K562 (cell line): ENCODE results near the gene TEKT4. TPM values are rescaled to one million over a fixed set of nuclear protein-coding genes. Genes with fewer than 3 reads are reported as not detected.
"Not testable (repeated sequence)": the region's sequence is repeated elsewhere in the genome, so short reads cannot be mapped to it uniquely, and the experiment has no call there.

Experiments
- ATAC-seq: fragments of 200-7000 bp; cut with Tn5 transposase; 3 replicates; pipeline ENCODE4 v1.9.1; 2020; ENCODE audit warnings: moderate library complexity
- BruUV-seq: library from RNA; stranded (reverse); fragments of 400-500 nt; replicated peaks from 2 replicates; lab custom pipeline; 2021; lab: Mats Ljungman, UMichigan
- CTCF ChIA-PET: fragments of 300-600 bp; formaldehyde crosslinking; extraction: SDS; loops from one replicate; lab custom pipeline; 2021; ENCODE audit warnings: low intra/inter-chr PET ratio; lab: Yijun Ruan, JAX
- POLR2A ChIA-PET: fragments of 300-600, 350-650 bp; sonication (Branson Sonifier 250); formaldehyde crosslinking; extraction: SDS; loops from one replicate; lab custom pipeline; 2021; ENCODE audit warnings: antibody characterized with exemption, inconsistent platforms; lab: Yijun Ruan, JAX
- DNase-seq, 4 experiments: peaks; one replicate each; pipeline versions ENCODE4 v3.0.0 to v3.0.0-alpha.2; 2011 to 2018; ENCODE audit warnings: low spot score in 3 of 4, mixed read lengths in 3 of 4; ENCODE audit errors: extremely low read depth in 1 of 4
- FAIRE-seq: peaks from 2 replicates; lab custom pipeline; 2011; peaks lifted over from hg19 to GRCh38; lab: Jason Lieb, UNC
- H2AFZ ChIP-seq: 2 replicates; pipeline ENCODE4 v1.6.0; 2011; ENCODE audit warnings: low read depth, low read length, control low read depth, inconsistent platforms
- H3K27ac ChIP-seq: fragments of 200-600 bp; 3 replicates; pipeline ENCODE4 v1.8.0; 2011; ENCODE audit warnings: low read depth, mild to moderate bottlenecking, control low read depth, inconsistent platforms, low read length, moderate library complexity, mixed read lengths; ENCODE audit errors: extremely low read depth
- H3K27me3 ChIP-seq, 2 experiments: fragments of 300-600 bp in 1 of 2; 2 replicates in 1 of 2; 3 replicates in 1 of 2; pipeline versions ENCODE4 v1.6.0 to v1.8.0; 2011; ENCODE audit warnings: inconsistent platforms in 2 of 2, low read length in 2 of 2, mild to moderate bottlenecking in 1 of 2, mixed read lengths in 1 of 2, moderate library complexity in 1 of 2; ENCODE audit not compliant: control insufficient read depth in 2 of 2, insufficient read depth in 2 of 2
- H3K36me3 ChIP-seq: fragments of 300-600 bp; 3 replicates; pipeline ENCODE4 v1.8.0; 2011; ENCODE audit warnings: mild to moderate bottlenecking, low read length, inconsistent platforms; ENCODE audit not compliant: control insufficient read depth, insufficient read depth
- H3K4me1 ChIP-seq, 2 experiments: fragments of 200-600 bp in 1 of 2; replicated peaks in 1 of 2; 2 replicates in 1 of 2; 3 replicates in 1 of 2; pipeline versions ENCODE4 v1.5.1 to v1.8.0; 2011; ENCODE audit warnings: inconsistent platforms in 2 of 2, low read length in 2 of 2, mild to moderate bottlenecking in 1 of 2, mixed read lengths in 1 of 2, moderate library complexity in 1 of 2; ENCODE audit not compliant: control insufficient read depth in 2 of 2, insufficient read depth in 2 of 2
- H3K4me2 ChIP-seq: 2 replicates; pipeline ENCODE4 v1.6.1; 2011; ENCODE audit warnings: low read length, control low read depth, inconsistent platforms, mixed read lengths; ENCODE audit not compliant: insufficient read depth
- H3K4me3 ChIP-seq: fragments of 200-600 bp; sonication (generic), shearing (Covaris generic); 2 replicates; pipeline ENCODE4 v1.5.1; 2016; ENCODE audit warnings: control low read depth, inconsistent platforms
- H3K79me2 ChIP-seq: fragments of 200-600 bp; 3 replicates; pipeline ENCODE4 v1.8.0; 2011; ENCODE audit warnings: low read length, inconsistent platforms; ENCODE audit not compliant: control insufficient read depth, insufficient read depth
- H3K9ac ChIP-seq, 2 experiments: 2 replicates each; pipeline versions ENCODE4 v1.6.0 to v1.6.1; 2011; ENCODE audit warnings: low read depth in 2 of 2, low read length in 2 of 2, control low read depth in 1 of 2, inconsistent platforms in 1 of 2, mild to moderate bottlenecking in 1 of 2, mixed read lengths in 1 of 2; ENCODE audit not compliant: insufficient read depth in 1 of 2
- H3K9me1 ChIP-seq: one replicate; pipeline ENCODE4 v1.6.0; 2011; ENCODE audit warnings: inconsistent platforms, mild to moderate bottlenecking, low read length, moderate library complexity; ENCODE audit not compliant: control insufficient read depth, insufficient read depth
- H3K9me3 ChIP-seq: replicated peaks from 2 replicates; pipeline ENCODE4 v1.5.1; 2011; ENCODE audit warnings: low read depth, low read length, inconsistent platforms; ENCODE audit not compliant: control insufficient read depth, insufficient read depth
- H4K20me1 ChIP-seq: replicated peaks from 2 replicates; pipeline ENCODE4 v1.6.1; 2011; ENCODE audit warnings: low read length, inconsistent platforms, mixed read lengths; ENCODE audit not compliant: control insufficient read depth, insufficient read depth
- CXXC5 ChIP-seq: fragments of 250-450 bp; sonication (Bioruptor Pico); IDR thresholded peaks from 2 replicates; pipeline ENCODE4 v1.8.0; 2022; ENCODE audit warnings: inconsistent platforms, mild to moderate bottlenecking, moderate library complexity
- DMBX1 ChIP-seq: fragments of 250-450 bp; sonication (Bioruptor Pico); IDR thresholded peaks from 2 replicates; pipeline ENCODE4 v1.8.0; 2022; ENCODE audit warnings: inconsistent platforms, mild to moderate bottlenecking, moderate library complexity, borderline replicate concordance
- NCOA6 ChIP-seq: fragments of 450-650 bp; IDR thresholded peaks from 2 replicates; pipeline ENCODE4 v1.6.1; 2017; ENCODE audit warnings: mild to moderate bottlenecking
- PHF20 ChIP-seq: fragments of 450-650 bp; IDR thresholded peaks from 2 replicates; pipeline ENCODE4 v1.6.1; 2018; ENCODE audit not compliant: partially characterized antibody
- SAFB ChIP-seq: fragments of 200-400 bp; formaldehyde crosslinking; IDR thresholded peaks from 2 replicates; pipeline ENCODE4 v1.6.1; 2017; ENCODE audit warnings: low read depth, low read length, borderline replicate concordance
- THAP12 ChIP-seq: fragments of 250-450 bp; sonication (Bioruptor Pico); IDR thresholded peaks from 2 replicates; pipeline ENCODE4 v1.9.0; 2021; ENCODE audit warnings: mild to moderate bottlenecking, inconsistent platforms
- ZC3H11A ChIP-seq: IDR thresholded peaks from 2 replicates; pipeline ENCODE4 v1.6.1; 2012; ENCODE audit warnings: low read depth, low read length, improper control_type of control experiment
- WGBS: fragments of 100-300 bp; shearing (Covaris generic); methylation state at CpG from one replicate; pipeline ENCODE4 v1.1.6; 2016; ENCODE audit warnings: low coverage, mixed read lengths; ENCODE audit not compliant: insufficient coverage; ENCODE audit errors: missing lambda C conversion rate; 5-methylcytosine and 5-hydroxymethylcytosine counted together
- in situ Hi-C: fragments of 300-500 bp; cut with MboI; formaldehyde crosslinking; loops from 4 replicates; pipeline ENCODE4 v1.15.0; 2018; ENCODE audit warnings: inconsistent platforms, mixed read lengths
- intact Hi-C: fragments of 100-400 bp; cut with micrococcal nuclease; formaldehyde crosslinking; loops from 2 replicates; pipeline ENCODE4 v1.14.2; 2022
- polyA plus RNA-seq, 8 experiments: library from polyadenylated mRNA; depleted of rRNA in 4 of 8; stranded (reverse) in 5 of 8; unstranded in 3 of 8; fragments of >200 nt; fragmentation: Nextera tagmentation in 2 of 8; fragmentation: Illumina TruSeq in 1 of 8; extraction: Ambion mirVana in 2 of 8; extraction: Trizol in 1 of 8; gene quantifications; 2 replicates each; pipeline versions ENCODE4 v1.2.1 to v1.2.3, GENCODE V29; 2011 to 2014; ENCODE audit warnings: inconsistent platforms in 1 of 8, missing spikeins in 1 of 8
- total RNA-seq, 7 experiments: library from RNA; depleted of rRNA in 6 of 7; stranded (reverse); fragments of >200 nt in 6 of 7; fragmentation: Illumina TruSeq in 2 of 7; extraction: Trizol in 2 of 7; gene quantifications; 2 replicates each; pipeline versions ENCODE4 v1.2.1 to v1.2.3, GENCODE V29; 2011 to 2021; ENCODE audit warnings: low replicate concordance in 1 of 7
- TF ChIP-seq, protein P1 (sequence below): fragments of 450-650 bp; IDR thresholded peaks from 2 replicates; pipeline ENCODE4 v1.6.1; 2016; ENCODE audit warnings: antibody characterized with exemption

TEKT4 gene
- total and polyA plus RNA-seq, 9 of the 15 experiments (the other 6 are each of a cell fraction or from before 2014, with no cell fraction given): 0.04 to 0.51 (median 0.10) TPM; not detected in 6

DNA sequence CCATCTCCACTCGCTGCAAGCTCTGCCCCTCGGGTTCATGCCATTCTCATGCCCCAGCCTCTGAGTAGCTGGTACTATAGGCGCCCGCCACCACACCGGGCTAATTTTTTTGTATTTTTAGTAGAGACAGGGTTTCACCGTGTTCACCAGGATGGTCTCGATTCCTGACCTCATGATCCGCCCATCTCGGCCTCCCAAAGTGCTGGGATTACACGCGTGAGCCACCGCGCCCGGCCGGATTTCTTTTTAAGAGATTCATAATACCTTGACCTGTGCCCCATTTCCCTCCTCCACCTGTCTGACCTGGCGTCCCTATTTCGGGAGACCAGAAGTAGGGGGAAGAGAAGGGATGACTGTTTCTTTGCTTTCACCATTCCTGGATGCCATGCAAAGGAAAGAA lies 8.3 kb upstream of the TEKT4 start:
- H3K36me3 ChIP-seq, POLR2A ChIA-PET, H3K4me1 ChIP-seq, H3K79me2 ChIP-seq, ATAC-seq, H3K9me3 ChIP-seq, intact Hi-C loops, H3K4me2 ChIP-seq, H3K9ac ChIP-seq, in situ Hi-C loops, H2AFZ ChIP-seq, H4K20me1 ChIP-seq, H3K4me3 ChIP-seq, DNase-seq, FAIRE-seq, H3K9me1 ChIP-seq, CTCF ChIA-PET, BruUV-seq, H3K27ac ChIP-seq: not testable (repeated sequence)
- 0% methylated on average over 16 of the region's 17 CpGs for WGBS
- H3K27me3 ChIP-seq: peaks cover 0 to 11% of the 10 kb centered on the region in 2 experiments; a peak in 3 of 5 replicates

GRCh38 chr2:94869131-94869530 lies 2.1 kb upstream of the TEKT4 start:
- Histone ChIP-seq H4K20me1 (no peaks in the 10 kb centered on the region; the same call in none of the 2 replicates), H3K9me3 (no peaks in the 10 kb centered on the region), H3K4me3 (no peak overlapping the region), H3K4me1 (peaks cover 0 to 15% of the 10 kb centered on the region in 2 experiments; a peak in 2 of 5 replicates), H2AFZ (no peak overlapping the region), H3K27me3 (peaks cover 0 to 5% of the 10 kb centered on the region in 2 experiments; a peak in 2 of 5 replicates), H3K4me2 (no peak overlapping the region), H3K9ac (no peak overlapping the region), H3K79me2 (no peaks in the 10 kb centered on the region), H3K36me3 (no peaks in the 10 kb centered on the region), H3K9me1 (no peaks in the 10 kb centered on the region), H3K27ac (no peak overlapping the region)
- ATAC-seq (no peak), FAIRE-seq (no peak), DNase-seq (no peak)
- POLR2A ChIA-PET: no interaction called here
- in situ Hi-C loops (no loop called here), intact Hi-C loops (loop anchor here (5.0 kb wide), 1 partner anchor 112 kb away; no protein-coding TSS in a partner anchor)
- WGBS: 3% methylated on average over 4 of the region's 4 CpGs
- BruUV-seq: no TSS peak
- CTCF ChIA-PET: no interaction called here
- TF ChIP-seq NCOA6: no peak
- TF ChIP-seq THAP12 (CRISPR knock-in tag): no peak
- TF ChIP-seq PHF20: no peak
- TF ChIP-seq SAFB: no peak
- TF ChIP-seq DMBX1 (CRISPR knock-in tag): no peak
- no peak for TF ChIP-seq ZC3H11A
- TF ChIP-seq CXXC5 (CRISPR knock-in tag): no peak
- TF ChIP-seq, protein P1, sequence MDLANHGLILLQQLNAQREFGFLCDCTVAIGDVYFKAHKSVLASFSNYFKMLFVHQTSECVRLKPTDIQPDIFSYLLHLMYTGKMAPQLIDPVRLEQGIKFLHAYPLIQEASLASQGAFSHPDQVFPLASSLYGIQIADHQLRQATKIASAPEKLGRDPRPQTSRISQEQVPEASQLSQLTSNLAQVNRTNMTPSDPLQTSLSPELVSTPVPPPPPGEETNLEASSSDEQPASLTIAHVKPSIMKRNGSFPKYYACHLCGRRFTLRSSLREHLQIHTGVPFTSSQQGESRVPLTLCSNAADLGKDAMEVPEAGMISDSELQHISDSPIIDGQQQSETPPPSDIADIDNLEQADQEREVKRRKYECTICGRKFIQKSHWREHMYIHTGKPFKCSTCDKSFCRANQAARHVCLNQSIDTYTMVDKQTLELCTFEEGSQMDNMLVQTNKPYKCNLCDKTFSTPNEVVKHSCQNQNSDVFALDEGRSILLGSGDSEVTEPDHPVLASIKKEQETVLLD: no peak
